OCI-LY1 (cell line): Measurements from ENCODE around the gene CCNB2.

ENCODE experiments used
- H2AFZ ChIP-seq: fragments of 200-600 bp; sonication (generic), shearing (Covaris generic); 2 replicates; pipeline ENCODE4 v1.6.0; 2014; ENCODE audit warnings: antibody characterized with exemption, mild to moderate bottlenecking, low read length
- H3F3A ChIP-seq: fragments of 200-600 bp; sonication (generic), shearing (Covaris generic); 2 replicates; pipeline ENCODE4 v1.6.0; 2014; ENCODE audit warnings: mild to moderate bottlenecking, antibody characterized with exemption, low read length, moderate library complexity; ENCODE audit not compliant: insufficient read depth
- H3K27ac ChIP-seq: fragments of 200-600 bp; sonication (generic); 2 replicates; pipeline ENCODE4 v1.5.1; 2014; ENCODE audit warnings: low read length, mixed run types, mild to moderate bottlenecking, low read depth; ENCODE audit not compliant: poor library complexity, severe bottlenecking
- H3K27me3 ChIP-seq: fragments of 200-600 bp; sonication (generic); 2 replicates; pipeline ENCODE4 v1.6.0; 2014; ENCODE audit warnings: antibody characterized with exemption, mild to moderate bottlenecking, low read length, moderate library complexity; ENCODE audit not compliant: insufficient read depth
- H3K36me3 ChIP-seq: fragments of 200-600 bp; sonication (generic); 2 replicates; pipeline ENCODE4 v1.6.1; 2014; ENCODE audit warnings: mild to moderate bottlenecking, antibody characterized with exemption, low read length, moderate library complexity, mixed read lengths; ENCODE audit not compliant: insufficient read depth
- H3K4me1 ChIP-seq: fragments of 200-600 bp; sonication (generic); 2 replicates; pipeline ENCODE4 v1.5.1; 2014; ENCODE audit warnings: mild to moderate bottlenecking, low read length, moderate library complexity; ENCODE audit not compliant: insufficient read depth, severe bottlenecking
- H3K4me2 ChIP-seq: fragments of 200-600 bp; sonication (generic), shearing (Covaris generic); 2 replicates; pipeline ENCODE4 v1.6.1; 2014; ENCODE audit warnings: low read length
- H3K4me3 ChIP-seq: fragments of 200-600 bp; sonication (generic); 2 replicates; pipeline ENCODE4 v1.5.1; 2014; ENCODE audit warnings: low read length, low read depth, mild to moderate bottlenecking, mixed read lengths; ENCODE audit not compliant: poor library complexity, severe bottlenecking
- H3K79me2 ChIP-seq: fragments of 200-600 bp; shearing (Covaris generic); 2 replicates; pipeline ENCODE4 v1.6.1; 2016; ENCODE audit warnings: mixed run types, low read length, mixed read lengths; ENCODE audit not compliant: insufficient read depth
- H3K9ac ChIP-seq: fragments of 200-600 bp; sonication (generic), shearing (Covaris generic); 2 replicates; pipeline ENCODE4 v1.6.1; 2014; ENCODE audit warnings: mild to moderate bottlenecking, low read length, mixed read lengths
- H3K9me2 ChIP-seq: fragments of 200-600 bp; sonication (generic), shearing (Covaris generic); 2 replicates; pipeline ENCODE4 v1.6.1; 2014; ENCODE audit warnings: low read depth, mild to moderate bottlenecking, low read length, mixed read lengths
- H3K9me3 ChIP-seq: fragments of 200-600 bp; shearing (Covaris generic); 2 replicates; pipeline ENCODE4 v1.6.1; 2014; ENCODE audit warnings: low read length, mixed read lengths
- H4K20me1 ChIP-seq: fragments of 200-600 bp; sonication (generic), shearing (Covaris generic); 2 replicates; pipeline ENCODE4 v1.6.0; 2016; ENCODE audit warnings: mild to moderate bottlenecking, low read length; ENCODE audit not compliant: insufficient read depth
- CTCF ChIP-seq: fragments of 200-600 bp; sonication (generic), shearing (Covaris generic); IDR thresholded peaks from 2 replicates; pipeline ENCODE4 v1.5.1; 2017; ENCODE audit warnings: mild to moderate bottlenecking, antibody characterized with exemption, low read length, moderate library complexity, mixed read lengths
- EZH2 ChIP-seq: fragments of 200-600 bp; sonication (generic), shearing (Covaris generic); IDR thresholded peaks from 2 replicates; pipeline ENCODE4 v1.8.0; 2017; ENCODE audit warnings: borderline replicate concordance, mixed run types, mild to moderate bottlenecking, antibody characterized with exemption, low read length, moderate library complexity, mixed read lengths

Gene CCNB2

GRCh38 chr15:59165726-59166125 lies 60.8 kb downstream of the CCNB2 start:
- no peak for TF ChIP-seq CTCF
- TF ChIP-seq EZH2 = no peak
- Histone ChIP-seq H3K4me1 (peaks cover 31% of the 10 kb centered on the region), H3K27me3 (no peaks in the 10 kb centered on the region), H3K9ac (no peak overlapping the region), H3F3A (no peaks in the 10 kb centered on the region), H3K4me3 (no peak overlapping the region), H3K4me2 (peak overlapping the region; percentile 3; the same call in 1 of the 2 replicates), H3K9me2 (no peaks in the 10 kb centered on the region), H3K27ac (peak overlapping the region; percentile 84), H2AFZ (no peak overlapping the region), H4K20me1 (no peaks in the 10 kb centered on the region), H3K36me3 (peaks cover 56% of the 10 kb centered on the region; the same call in 1 of the 2 replicates), H3K9me3 (no peaks in the 10 kb centered on the region), H3K79me2 (no peaks in the 10 kb centered on the region)

- Histone ChIP-seq H3K4me2 (peak overlapping the region; percentile 3; the same call in 1 of the 2 replicates), H3K4me1 (peaks cover 27% of the 10 kb centered on the region), H3K27ac (peak overlapping the region; percentile 84), H3K9me3 (no peaks in the 10 kb centered on the region), H4K20me1 (no peaks in the 10 kb centered on the region), H3F3A (no peaks in the 10 kb centered on the region), H3K4me3 (no peak overlapping the region), H2AFZ (no peak overlapping the region), H3K9ac (no peak overlapping the region), H3K9me2 (no peaks in the 10 kb centered on the region), H3K36me3 (peaks cover 57% of the 10 kb centered on the region; the same call in 1 of the 2 replicates), H3K27me3 (no peaks in the 10 kb centered on the region), H3K79me2 (no peaks in the 10 kb centered on the region)
- TF ChIP-seq CTCF (no peak), EZH2 (no peak)
Measured at GRCh38 chr15:59166166-59166565, 61.2 kb downstream of the CCNB2 start.

- Histone ChIP-seq H3K9ac (no peak overlapping the region), H3K9me3 (no peaks in the 10 kb centered on the region), H3F3A (no peaks in the 10 kb centered on the region), H3K4me3 (no peak overlapping the region), H3K79me2 (no peaks in the 10 kb centered on the region), H3K9me2 (no peaks in the 10 kb centered on the region), H4K20me1 (no peaks in the 10 kb centered on the region), H3K36me3 (peaks cover 62% of the 10 kb centered on the region; the same call in 1 of the 2 replicates), H3K27ac (peak overlapping the region; percentile 84), H2AFZ (no peak overlapping the region), H3K4me1 (peaks cover 21% of the 10 kb centered on the region), H3K4me2 (no peak overlapping the region), H3K27me3 (no peaks in the 10 kb centered on the region)
- TF ChIP-seq EZH2 (no peak), CTCF (no peak)
Measured at GRCh38 chr15:59166601-59167265, 61.8 kb downstream of the CCNB2 start.
